ENCODE data around the gene CPT1B. TPM values are rescaled to one million over a fixed set of nuclear protein-coding genes. Genes with fewer than 3 reads are reported as not detected.
"Not testable (repeated sequence)": the region's sequence is repeated elsewhere in the genome, so short reads cannot be mapped to it uniquely, and the experiment has no call there.

The CPT1B gene
- total RNA-seq (2014; rRNA removed) = 9.0 and 9.4 TPM in 2 replicates
- 2.0 TPM for polyA plus RNA-seq (2012)

GRCh38 chr22:50577987-50578775 is at the start of gene CPT1B:
TSS of gene CPT1B (minus strand) at chr22:50578427. CDS start at chr22:50577915, 512 bp downstream.
- no peak for DNase-seq (ENCODE audit: low read depth)

GRCh38 chr22:50626850-50627641 is 48.8 kb upstream of the CPT1B start:
- no peak for DNase-seq (ENCODE audit: low read depth)

- no peak for DNase-seq (ENCODE audit: low read depth)
Observed at GRCh38 chr22:50626314-50626849, 48.2 kb upstream of the CPT1B start.

GRCh38 chr22:50625568-50626313 is 47.5 kb upstream of the CPT1B start:
- no peak for DNase-seq (ENCODE audit: low read depth)

GRCh38 chr22:50625131-50625567 is 46.9 kb upstream of the CPT1B start:
- no peak for DNase-seq (ENCODE audit: low read depth)

- DNase-seq (ENCODE audit: low read depth) = no peak
Observed at GRCh38 chr22:50624347-50625130, 46.3 kb upstream of the CPT1B start.

- DNase-seq (ENCODE audit: low read depth) = no peak
Observed at GRCh38 chr22:50622723-50623327, 44.6 kb upstream of the CPT1B start.

GRCh38 chr22:50621948-50622722 is 43.9 kb upstream of the CPT1B start:
- no peak for DNase-seq (ENCODE audit: low read depth)

- peak; percentile 16 for DNase-seq (ENCODE audit: low read depth)
Observed at GRCh38 chr22:50621356-50621880, 43.2 kb upstream of the CPT1B start.

- no peak for DNase-seq (ENCODE audit: low read depth)
Observed at GRCh38 chr22:50620593-50621355, 42.5 kb upstream of the CPT1B start.

GRCh38 chr22:50614296-50614695 is 36.1 kb upstream of the CPT1B start:
- not testable (repeated sequence) for DNase-seq (ENCODE audit: low read depth)

GRCh38 chr22:50613291-50613981 is 35.2 kb upstream of the CPT1B start:
- no peak for DNase-seq (ENCODE audit: low read depth)

GRCh38 chr22:50612528-50613221 is 34.4 kb upstream of the CPT1B start:
- DNase-seq (ENCODE audit: low read depth) = no peak

GRCh38 chr22:50612168-50612527 is 33.9 kb upstream of the CPT1B start:
- no peak for DNase-seq (ENCODE audit: low read depth)

GRCh38 chr22:50611341-50612060 is 33.3 kb upstream of the CPT1B start:
- no peak for DNase-seq (ENCODE audit: low read depth)

- DNase-seq (ENCODE audit: low read depth) = no peak
Observed at GRCh38 chr22:50610581-50610980, 32.4 kb upstream of the CPT1B start.

GRCh38 chr22:50610041-50610451 is 31.8 kb upstream of the CPT1B start:
- no peak for DNase-seq (ENCODE audit: low read depth)
